ENCODE measurements around the gene KRT71.
"Not testable (repeated sequence)": the region's sequence is repeated elsewhere in the genome, so short reads cannot be mapped to it uniquely, and the experiment has no call there.

The KRT71 gene

DNA sequence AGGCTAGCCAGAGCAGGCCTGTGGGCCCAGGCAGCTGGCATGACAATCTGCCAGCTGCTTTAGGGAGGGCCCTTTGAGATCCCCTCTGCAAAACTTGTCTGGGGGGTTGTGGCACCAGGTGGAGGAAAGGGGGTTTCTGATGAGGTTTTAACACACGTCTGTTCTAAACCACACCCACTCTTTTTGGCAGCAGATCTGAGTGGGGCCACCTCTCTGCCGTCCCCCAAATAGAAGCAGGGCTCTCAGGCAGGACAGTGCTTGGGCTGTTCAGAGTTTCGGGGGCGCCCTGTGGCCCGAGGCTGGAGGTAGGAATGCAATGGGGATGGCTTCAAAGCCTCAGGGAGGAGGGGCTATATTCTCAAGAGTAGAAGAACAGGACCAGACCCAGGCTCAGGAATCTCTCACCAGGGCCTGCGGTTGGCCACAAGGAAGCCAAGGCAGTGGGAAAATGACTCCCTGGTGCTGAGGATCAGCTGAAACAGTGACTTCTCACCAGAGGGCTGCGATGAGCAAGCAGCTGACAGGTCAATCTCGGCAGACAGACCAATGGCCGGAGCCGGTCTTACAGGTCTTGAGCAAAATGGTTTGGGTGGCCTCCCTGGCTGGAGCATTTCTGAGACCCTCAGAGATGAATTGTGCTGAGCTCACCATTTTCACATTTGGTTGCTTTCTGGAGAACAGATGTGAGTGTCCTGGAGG is 31.2 kb downstream of the KRT71 start:
- no peak for DNase-seq (ENCODE audit: low read depth in 2 of 2)

DNA sequence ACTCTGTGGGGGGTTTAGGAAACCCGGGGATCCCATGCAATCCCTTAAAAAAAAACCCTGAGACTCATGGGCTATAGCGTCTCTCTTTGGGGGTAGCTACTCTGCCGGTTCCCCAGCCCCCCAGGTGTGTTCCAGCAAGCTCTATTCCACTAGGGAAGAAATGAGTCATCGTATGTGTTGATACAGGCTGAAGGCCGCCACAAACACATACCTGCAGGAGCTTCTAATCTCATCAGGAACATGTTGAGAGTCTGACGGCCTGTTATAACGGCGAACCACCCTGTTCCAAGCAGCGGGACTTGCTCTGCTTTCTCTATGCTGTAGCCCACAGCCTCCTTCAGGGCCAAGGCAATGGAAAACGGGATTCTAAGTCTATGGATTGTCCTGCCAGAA is 31.8 kb downstream of the KRT71 start:
- no peak for DNase-seq (ENCODE audit: low read depth in 2 of 2)

DNA sequence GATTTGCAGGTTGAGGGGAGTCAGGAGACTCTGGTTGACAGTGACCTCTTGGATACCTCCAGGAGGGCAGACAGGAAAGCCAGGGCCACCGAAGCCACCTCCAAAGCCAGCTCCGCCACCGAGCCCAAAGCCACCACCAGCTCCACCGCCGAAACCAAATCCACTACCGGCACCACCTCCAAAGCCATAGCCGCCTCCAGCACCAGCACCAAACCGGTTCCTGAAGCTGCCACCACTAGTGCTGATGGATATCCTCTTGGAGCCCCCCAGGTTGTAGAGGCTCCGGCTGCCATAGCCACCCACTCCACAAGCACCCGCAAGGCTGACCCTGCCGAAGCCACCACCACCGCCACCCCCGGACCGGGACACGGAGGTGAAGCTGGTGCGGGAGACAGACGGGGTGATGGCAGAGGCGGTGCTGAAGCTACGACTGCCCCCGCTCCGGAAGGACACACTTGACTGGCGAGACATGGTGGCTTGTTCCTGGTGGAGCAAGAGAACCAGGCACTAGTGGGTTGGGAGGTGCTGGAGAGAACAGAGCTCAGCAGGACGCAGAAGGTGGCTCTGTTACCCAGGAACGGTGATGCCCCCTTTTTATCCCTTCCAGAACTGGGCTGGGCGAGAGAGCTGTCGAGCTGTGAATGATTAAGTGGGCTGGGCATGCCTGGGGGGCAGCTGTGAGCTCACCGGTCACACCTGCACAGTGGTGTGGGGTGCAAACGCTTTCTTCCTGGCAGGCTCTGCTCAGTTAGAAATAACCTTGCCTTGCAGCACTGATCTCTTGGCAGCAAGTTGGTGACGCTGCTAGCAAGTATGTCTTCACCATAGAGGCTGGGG is 32.9 kb downstream of the KRT71 start, which contains the start of gene KRT5:
Gene KRT5, minus strand, starts transcription at position 569 of the 837 bp plus-strand sequence. Its CDS starts 98 bp downstream, at position 471.
- no peak for DNase-seq (ENCODE audit: low read depth in 2 of 2)

DNA sequence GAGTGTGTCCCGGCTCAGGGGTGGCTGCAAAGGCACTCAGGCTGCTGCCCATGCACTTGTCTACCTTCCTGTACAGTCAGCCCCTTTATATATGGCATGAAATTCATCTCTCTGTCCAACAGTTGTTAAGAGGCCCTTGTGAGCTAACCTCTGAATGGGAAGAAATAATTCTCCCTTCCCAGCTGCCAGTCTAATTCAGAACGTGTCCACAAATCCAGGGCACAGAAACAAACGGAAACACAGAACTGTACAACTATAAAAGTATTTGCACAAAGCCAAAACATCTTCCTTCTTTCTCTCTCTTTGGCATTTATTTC is 33.6 kb downstream of the KRT71 start:
- no peak for DNase-seq (ENCODE audit: low read depth in 2 of 2)

DNA sequence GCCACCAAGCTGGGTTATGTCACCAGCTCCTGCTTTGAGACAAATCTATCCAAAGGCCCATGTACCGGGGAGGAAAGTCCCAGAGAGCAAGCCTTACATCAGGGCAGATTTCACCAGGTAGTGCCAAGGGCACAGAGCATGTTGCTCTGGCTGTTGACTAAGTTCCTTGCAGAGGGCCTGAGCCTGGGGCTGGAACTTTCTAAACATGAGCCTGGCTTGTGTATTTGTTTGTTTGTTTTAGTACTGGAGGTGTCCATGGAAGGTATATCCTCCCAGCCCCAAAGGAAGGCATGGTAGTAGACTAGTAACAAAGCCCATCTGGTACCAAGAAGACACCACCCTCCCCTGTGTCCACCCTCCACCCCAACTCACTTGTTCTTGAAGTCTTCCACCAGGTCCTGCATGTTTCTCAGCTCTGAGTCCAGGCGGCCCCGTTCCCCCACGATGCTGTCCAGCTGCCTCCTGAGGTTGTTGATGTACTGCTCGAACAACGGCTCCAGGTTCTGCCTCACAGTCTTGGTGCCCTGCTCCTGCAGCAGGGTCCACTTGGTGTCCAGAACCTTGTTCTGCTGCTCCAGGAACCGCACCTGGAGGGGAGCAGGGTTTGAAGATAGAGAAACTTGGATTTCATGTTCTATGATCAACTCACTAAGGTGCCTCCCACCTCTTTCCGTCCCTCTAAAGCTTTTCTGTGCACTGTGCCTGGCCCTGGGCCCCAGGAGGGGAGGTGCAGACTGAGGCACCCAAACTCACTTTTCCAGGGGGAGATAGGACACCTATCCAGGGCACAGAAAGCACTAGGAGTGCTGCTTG is 34.2 kb downstream of the KRT71 start:
- DNase-seq (ENCODE audit: low read depth in 2 of 2) = no peak

DNA sequence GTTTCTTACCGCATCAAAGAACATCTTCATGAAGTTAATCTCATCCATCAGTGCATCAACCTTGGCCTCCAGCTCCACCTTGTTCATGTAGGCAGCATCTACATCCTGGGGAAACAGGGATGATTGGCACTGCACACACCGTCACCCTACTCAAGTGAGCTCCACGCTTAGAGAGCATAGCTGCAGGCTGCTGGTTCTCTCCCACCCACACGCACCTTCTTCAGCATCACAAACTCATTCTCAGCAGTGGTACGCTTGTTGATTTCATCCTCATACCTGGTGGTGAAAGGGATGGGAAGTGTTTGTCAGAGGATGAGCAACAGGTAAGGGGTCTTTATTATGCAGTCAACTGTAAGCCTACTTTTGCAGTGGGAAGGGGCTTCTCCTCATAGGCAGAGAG is 35.1 kb downstream of the KRT71 start:
- DNase-seq (ENCODE audit: low read depth in 2 of 2) = no peak

DNA sequence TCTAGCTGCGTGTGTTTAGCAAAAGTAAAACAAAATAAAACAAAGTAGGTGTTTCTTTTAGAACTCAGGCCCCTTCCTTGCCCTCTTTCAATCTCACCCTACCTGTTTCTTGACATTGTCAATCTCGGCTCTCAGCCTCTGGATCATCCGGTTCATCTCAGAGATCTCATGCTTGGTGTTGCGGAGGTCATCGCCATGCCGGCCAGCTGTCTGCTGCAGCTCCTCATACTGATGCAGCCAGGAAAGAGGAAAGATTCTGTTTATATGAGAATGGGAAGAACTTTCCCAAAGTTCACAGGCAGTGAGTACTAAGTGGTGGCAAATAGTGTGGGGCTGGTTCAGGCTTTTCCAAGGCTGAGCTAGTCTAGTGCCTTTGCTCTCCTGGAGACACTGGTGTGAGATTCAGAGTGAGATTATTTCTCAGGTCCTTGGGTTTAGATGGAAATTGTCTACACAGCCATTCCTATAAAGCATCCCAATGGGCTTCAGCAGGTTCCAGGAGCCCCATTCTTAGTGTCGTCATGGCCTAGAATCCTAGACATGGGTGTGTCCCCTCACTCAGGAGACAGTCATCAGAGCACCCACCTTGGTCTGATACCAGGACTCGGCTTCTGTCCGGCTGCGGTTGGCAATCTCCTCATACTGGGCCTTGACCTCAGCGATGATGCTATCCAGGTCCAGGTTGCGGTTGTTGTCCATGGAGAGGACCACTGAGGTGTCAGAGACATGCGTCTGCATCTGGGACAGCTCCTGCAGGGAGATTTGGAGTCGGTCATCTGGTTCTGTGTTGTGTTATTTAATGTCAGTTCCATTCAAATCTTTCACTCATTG is 35.7 kb downstream of the KRT71 start:
- no peak for DNase-seq (ENCODE audit: low read depth in 2 of 2)

DNA sequence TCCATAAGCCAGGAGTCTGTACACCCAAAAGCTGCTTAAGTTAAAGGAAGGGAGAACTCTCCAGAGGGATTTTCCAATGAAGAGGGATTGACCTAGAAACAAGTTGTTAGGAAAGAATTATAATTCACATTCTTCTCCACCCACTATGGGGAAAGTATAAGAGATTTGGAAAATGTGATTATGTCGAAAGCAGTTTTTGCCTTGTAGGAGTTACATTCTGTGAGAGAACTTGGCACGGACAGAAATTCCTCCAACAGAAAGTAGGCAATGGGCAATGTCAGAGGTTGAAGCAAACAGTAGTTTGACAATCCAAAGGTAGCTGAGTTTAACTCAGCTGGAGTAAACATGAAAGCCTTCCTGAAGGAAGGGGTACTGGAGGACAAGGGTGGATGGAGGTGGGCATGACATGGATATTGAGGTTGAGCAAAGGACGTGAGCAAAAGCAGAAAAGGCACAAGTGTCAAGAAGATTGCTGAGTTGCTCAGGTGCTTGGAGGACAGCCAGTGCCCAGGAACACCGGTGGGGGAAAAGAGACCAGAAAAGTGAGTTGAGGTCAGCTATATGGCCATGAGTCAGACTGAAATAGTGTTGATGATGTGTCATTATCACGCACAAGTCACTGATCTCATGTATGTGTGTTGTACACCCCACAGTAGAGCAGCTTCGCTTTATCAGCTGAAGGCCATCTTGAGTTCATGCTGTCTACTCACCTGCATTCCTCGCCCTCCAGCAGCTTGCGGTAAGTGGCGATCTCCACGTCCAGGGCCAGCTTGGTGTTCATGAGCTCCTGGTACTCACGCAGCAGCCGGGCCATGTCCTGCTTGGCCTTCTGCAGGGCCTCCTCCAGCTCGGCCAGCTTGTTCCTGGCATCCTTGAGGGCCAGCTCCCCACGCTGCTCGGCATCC is 36.8 kb downstream of the KRT71 start:
- DNase-seq (ENCODE audit: low read depth in 2 of 2) = no peak

DNA sequence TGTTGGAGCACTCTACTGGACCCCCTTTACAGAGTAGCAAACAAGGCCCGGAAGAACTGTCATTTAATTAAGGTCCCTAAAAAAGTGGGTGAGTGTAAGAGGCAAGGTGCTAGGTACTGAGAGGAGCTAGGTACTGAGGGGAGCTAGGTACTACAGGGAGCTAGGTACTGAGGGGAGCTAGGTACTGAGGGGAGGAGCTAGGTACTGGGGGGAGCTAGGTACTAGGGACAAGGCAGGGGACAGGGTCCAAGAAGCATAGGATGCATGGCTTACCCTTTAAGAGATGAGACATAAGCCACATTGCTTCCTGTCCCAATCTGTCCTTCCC is 37.7 kb downstream of the KRT71 start:
- no peak for DNase-seq (ENCODE audit: low read depth in 2 of 2)

DNA sequence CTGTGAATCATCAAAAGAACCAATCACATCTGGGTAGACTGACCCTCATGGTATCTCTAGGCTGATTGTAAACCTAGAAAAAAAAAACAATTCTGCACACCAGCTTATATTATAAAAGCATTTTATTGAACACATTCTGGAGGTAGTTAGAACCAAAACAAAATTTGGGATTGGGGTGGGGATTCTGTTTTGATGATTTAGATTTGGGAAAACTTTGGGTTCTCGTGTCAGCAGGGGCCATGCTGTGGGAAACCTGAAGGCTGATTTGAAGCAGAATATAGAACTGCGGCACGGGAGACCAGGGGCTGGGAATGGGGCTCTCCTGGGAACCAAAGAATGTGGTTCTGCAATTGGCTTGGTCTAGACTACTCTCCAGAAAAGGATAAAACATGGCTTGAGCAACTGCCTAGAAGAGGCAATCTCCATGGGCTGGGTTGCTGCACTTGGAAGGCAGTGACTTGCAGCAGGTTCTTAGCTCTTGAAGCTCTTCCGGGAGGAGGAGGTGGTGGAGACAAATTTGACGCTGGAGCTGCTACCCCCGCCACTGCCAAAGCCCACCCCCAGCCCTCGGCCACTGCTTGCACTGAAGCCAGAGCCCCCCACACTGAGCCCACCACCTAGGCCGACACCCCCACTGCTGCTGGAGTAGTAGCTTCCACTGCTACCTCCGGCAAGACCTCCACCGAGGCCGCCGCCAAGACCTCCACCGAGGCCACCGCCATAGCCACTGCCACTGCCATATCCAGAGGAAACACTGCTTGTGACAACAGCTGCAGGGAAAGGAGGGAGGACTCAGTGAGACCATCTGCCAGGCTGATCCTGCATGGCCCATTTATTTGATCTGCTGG is 38.2 kb downstream of the KRT71 start:
- no peak for DNase-seq (ENCODE audit: low read depth in 2 of 2)

DNA sequence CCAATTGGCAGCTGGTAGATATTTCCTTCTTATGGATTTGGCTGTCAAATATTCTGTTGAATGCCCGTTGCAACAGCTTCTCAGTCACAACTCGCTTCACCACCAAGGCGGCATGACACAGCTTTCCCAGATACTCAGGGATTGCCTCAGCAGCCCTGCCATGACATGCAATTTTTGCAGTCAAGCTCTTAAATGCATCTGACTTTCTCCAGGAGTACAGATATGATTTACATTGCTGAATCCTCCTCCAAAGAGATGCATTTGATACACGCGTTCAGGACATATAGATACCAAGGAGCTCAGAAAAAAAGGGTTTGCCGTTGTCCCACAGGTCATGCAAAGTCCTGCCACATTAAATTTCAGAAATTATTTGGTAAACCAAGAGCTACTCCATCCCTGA is 39.2 kb downstream of the KRT71 start:
- no peak for DNase-seq (ENCODE audit: low read depth in 2 of 2)

DNA sequence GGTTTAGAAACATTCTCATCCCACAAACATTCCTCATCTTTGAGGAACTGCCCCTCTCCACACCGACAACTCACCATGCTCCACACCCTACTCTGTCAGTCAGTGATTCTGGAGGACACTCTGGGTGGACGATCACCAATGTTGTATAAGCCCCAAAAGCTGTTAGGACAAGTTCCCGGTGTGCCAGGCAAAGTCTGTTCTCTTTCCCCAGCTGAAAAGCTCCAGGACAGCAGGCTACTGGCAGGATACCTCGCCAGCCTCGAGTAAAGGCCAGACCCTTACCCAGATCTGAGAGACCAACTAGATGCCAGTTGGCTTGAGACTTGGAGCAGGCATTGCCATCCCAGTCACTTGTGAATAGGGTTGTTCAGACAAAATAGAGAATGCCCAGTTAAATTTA is 44.7 kb downstream of the KRT71 start:
- DNase-seq (ENCODE audit: low read depth in 2 of 2) = no peak

DNA sequence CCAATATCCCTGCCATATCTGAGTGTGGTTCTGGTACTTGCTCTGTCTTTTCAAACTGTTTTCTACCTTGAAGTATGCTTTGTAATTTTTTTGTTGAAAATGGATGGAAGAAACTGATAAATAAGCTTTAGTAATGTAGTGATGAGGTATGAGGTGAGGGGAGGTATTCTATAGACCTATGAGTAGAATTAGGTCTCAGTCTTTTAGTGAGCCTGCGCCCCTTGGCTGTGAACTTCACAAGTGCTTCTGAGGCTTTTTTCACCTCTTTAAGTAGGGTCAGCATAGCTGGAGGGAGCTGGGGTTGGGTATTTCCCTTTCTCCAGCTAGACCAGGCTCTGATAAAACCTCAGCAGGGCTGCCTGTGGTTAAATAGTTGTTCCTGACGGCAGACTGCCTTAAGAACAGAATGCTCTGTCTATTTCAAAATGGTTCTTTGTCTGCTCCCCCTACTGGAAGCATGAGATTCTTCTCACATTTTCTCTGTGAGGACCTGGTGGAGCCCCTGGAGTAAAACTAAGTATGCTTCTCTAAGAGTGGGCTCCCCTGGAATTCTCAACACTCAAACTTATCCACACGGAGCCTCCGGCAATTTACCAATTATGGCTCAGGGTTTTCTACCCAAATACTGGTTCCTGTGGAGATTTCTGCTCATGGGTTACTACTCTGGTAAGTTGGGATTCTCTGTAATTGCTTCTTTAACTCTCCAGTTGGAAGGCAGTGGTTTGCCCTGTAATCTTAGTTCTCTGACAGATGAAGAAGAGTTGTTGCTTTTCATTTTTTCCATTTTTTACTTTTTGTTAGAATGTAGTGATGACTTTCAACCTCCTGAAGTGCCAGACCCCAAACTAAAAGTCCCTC is 45.9 kb downstream of the KRT71 start:
- no peak for DNase-seq (ENCODE audit: low read depth in 2 of 2)

DNA sequence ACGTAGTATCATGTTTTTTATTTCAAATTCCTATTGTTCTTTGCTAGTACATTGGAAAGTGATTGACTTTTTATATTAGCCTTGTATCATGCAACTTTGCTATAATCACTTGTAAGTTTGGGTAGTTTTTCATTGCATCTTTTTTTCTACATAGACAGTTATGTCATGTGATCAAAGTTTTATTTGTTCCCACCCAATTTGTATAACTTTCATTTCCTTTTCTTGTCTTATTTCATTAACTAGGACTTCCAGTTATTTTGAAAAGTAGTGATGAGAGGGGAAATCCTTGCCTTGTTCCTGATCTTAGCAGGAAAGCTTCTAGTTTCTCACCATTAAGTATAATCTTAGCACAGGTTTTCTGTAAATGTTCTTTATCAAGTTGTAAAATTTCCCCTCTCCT is 50.1 kb downstream of the KRT71 start:
- DNase-seq (ENCODE audit: low read depth in 2 of 2) = no peak

DNA sequence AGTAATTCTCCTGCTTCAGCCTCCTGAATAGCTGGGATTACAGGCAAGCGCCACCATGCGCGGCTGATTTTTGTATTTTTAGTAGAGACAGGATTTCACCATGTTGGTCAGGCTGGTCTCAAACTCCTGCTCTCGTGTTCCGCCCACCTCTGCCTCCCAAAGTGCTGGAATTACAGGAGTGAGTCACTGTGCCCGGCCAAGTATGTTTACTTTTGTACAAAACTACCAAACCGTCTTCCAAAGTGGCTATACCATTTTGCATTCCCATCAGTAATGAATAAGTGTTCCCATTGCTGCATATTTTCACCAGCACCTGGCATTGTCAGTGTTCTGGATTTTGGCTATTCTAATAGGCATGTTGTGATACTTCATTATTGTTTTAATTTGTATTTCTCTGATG is 51.5 kb downstream of the KRT71 start:
- DNase-seq (ENCODE audit: low read depth in 2 of 2) = no peak

DNA sequence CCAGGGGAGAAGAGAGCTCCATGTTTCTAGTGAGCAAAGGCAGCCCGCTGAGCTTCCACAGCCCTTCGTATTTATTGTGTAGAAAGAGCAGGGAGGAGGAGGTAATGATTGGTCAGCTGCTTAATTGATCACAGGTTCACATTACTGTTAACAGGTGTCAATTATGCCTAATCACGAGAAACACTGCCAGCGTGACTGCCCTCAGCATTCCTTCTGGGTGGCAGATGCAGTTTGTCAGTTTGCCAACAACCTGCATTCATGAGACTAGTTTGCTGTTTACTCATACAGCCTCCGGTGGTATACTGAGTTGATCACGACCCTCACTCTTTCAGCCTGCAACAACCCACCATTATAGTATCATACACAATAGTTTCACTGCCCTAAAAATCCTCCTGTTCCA is 52.4 kb downstream of the KRT71 start:
- DNase-seq (ENCODE audit: low read depth in 2 of 2) = not testable (repeated sequence)

DNA sequence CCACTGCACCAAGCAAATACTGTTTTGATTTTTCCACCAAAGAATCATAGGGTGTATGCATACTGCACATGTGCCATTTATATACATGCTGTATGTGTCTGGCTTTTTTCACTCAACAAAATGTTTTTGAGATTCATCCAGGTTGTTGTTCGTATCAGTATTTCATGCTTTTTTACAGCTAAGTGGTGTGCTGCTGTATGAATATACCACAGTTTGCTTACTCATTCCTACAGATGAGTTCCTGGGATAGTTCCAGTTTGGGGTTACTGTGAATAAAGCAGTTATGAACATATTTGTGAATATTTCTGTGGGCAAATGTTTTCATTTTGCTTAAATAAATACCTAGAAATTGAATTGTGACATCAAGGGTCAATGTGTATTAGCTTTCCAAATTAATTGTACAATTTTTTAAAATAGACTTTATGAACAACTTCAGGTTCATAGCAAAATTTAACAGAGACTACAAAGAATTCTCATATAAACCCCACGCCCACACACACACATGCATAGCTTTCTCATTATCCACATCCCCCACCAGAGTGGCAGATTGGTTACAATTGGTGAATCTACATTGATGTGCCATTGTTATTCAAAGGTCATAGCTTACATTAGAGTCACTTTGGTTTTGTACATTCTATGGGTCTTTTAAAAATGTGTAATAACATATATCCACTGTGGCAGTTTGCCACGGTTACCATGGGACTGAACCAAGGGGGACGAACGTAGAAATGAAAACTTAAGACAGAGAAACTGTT is 53.0 kb downstream of the KRT71 start:
- no peak for DNase-seq (ENCODE audit: low read depth in 2 of 2)

DNA sequence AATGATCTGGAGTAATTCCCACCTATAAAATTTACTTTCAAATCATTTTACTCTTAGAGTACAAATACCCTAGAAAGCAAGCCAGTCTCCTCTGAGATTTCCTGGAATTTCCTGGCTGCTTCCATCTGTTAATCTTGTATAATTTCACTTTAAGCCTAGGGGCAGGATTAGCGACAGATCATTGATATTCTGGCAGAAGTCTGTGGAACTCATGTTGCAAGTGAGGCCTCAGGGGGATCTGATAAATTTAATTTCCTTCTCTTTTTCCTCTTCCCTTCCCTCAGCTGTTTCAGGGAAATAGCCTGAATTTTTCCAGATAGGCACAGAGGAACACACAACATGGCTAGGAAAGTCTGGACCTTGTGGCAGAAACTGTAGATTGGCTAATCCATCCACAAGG is 54.0 kb downstream of the KRT71 start:
- no peak for DNase-seq (ENCODE audit: low read depth in 2 of 2)

Measured in stimulated activated CD8-positive, alpha-beta memory T cell treated with anti-CD3 and anti-CD28 coated beads, Interleukin-7, amount 100 ng/mL, for 4 hours (primary cell).